Neutrophil (primary cell): ENCODE data around the gene EYA3.

ENCODE experiments used
- H3K27ac ChIP-seq: fragments of 200-600 bp; sonication (generic); 2 replicates; pipeline ENCODE4 v1.5.1; 2016; ENCODE audit warnings: mild to moderate bottlenecking, moderate library complexity
- H3K27me3 ChIP-seq: fragments of 200-600 bp; sonication (generic); 2 replicates; pipeline ENCODE4 v1.6.0; 2016; ENCODE audit warnings: mild to moderate bottlenecking
- H3K36me3 ChIP-seq: fragments of 200-600 bp; sonication (generic); 2 replicates; pipeline ENCODE4 v1.5.1; 2017
- H3K4me1 ChIP-seq, 2 experiments: fragments of 200-600 bp in 1 of 2; sonication (generic) in 1 of 2; 1 replicate in 1 of 2; 2 replicates in 1 of 2; pipeline versions ENCODE4 v1.5.1 to v1.6.1; 2013 to 2016; ENCODE audit warnings: low read depth in 1 of 2, low read length in 1 of 2, mild to moderate bottlenecking in 1 of 2, moderate library complexity in 1 of 2; ENCODE audit not compliant: control insufficient read depth in 1 of 2, insufficient read depth in 1 of 2
- H3K4me3 ChIP-seq, 2 experiments: fragments of 200-600 bp in 1 of 2; sonication (generic) in 1 of 2; 1 replicate in 1 of 2; 2 replicates in 1 of 2; pipeline ENCODE4 v1.5.1; 2013 to 2016; ENCODE audit warnings: low read depth in 1 of 2, low read length in 1 of 2, mild to moderate bottlenecking in 1 of 2, moderate library complexity in 1 of 2
- H3K9me3 ChIP-seq: fragments of 200-600 bp; sonication (generic); 2 replicates; pipeline ENCODE4 v1.5.1; 2016
- TF ChIP-seq, protein P1 (sequence below): fragments of 200-600 bp; sonication (generic); IDR thresholded peaks from 2 replicates; pipeline ENCODE4 v1.5.1; 2016; ENCODE audit warnings: antibody characterized with exemption

EYA3 gene

DNA sequence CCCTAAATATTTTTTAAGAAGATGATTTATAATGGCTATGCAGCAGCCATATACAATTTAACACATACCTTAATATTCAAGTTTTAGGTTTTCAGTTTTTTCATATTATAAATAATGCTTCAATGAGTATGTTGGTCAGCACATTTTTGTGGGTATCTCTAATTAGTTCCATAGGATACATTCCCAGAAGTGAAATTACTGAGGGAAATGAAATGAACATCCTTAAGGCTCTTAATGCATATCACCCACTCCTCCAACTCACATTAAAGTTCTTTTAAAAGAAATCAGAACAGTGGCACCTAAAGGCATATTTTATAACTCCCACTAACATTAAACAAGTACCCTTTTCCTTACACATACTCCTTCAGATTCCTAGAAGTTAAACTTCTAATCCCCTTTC, 56.1 kb downstream of the EYA3 start:
- TF ChIP-seq, protein P1, sequence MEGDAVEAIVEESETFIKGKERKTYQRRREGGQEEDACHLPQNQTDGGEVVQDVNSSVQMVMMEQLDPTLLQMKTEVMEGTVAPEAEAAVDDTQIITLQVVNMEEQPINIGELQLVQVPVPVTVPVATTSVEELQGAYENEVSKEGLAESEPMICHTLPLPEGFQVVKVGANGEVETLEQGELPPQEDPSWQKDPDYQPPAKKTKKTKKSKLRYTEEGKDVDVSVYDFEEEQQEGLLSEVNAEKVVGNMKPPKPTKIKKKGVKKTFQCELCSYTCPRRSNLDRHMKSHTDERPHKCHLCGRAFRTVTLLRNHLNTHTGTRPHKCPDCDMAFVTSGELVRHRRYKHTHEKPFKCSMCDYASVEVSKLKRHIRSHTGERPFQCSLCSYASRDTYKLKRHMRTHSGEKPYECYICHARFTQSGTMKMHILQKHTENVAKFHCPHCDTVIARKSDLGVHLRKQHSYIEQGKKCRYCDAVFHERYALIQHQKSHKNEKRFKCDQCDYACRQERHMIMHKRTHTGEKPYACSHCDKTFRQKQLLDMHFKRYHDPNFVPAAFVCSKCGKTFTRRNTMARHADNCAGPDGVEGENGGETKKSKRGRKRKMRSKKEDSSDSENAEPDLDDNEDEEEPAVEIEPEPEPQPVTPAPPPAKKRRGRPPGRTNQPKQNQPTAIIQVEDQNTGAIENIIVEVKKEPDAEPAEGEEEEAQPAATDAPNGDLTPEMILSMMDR = no peak
- no peaks in the 10 kb centered on the region for H3K4me1 ChIP-seq
- H3K27me3 ChIP-seq = no peaks in the 10 kb centered on the region
- H3K27ac ChIP-seq = no peak overlapping the region
- H3K36me3 ChIP-seq = peaks cover 25% of the 10 kb centered on the region
- H3K4me3 ChIP-seq = no peak overlapping the region
- H3K9me3 ChIP-seq = no peaks in the 10 kb centered on the region

DNA sequence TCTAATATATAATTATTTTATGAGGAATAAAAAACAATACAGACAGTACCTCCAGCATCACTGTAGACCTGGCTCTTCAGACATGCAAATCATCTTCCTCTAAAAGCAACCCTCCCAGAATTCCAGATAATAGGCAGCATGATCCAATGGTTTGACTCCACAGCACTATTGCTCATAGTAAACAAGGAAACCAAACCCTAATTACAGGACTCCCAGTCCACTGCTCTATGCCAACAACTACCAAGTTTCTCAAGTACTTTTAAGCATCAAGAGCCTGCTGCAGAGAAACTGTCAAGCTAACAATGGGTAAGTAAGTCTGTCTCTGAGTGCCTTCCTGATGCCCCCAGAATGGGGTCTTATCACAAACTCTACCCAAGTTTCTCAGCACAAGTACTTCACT, 57.2 kb downstream of the EYA3 start:
- no peaks in the 10 kb centered on the region for H3K27me3 ChIP-seq
- TF ChIP-seq, protein P1 = no peak
- H3K4me1 ChIP-seq = no peaks in the 10 kb centered on the region
- peaks cover 25% of the 10 kb centered on the region for H3K36me3 ChIP-seq
- H3K4me3 ChIP-seq = no peak overlapping the region
- H3K9me3 ChIP-seq = no peaks in the 10 kb centered on the region
- no peak overlapping the region for H3K27ac ChIP-seq

DNA sequence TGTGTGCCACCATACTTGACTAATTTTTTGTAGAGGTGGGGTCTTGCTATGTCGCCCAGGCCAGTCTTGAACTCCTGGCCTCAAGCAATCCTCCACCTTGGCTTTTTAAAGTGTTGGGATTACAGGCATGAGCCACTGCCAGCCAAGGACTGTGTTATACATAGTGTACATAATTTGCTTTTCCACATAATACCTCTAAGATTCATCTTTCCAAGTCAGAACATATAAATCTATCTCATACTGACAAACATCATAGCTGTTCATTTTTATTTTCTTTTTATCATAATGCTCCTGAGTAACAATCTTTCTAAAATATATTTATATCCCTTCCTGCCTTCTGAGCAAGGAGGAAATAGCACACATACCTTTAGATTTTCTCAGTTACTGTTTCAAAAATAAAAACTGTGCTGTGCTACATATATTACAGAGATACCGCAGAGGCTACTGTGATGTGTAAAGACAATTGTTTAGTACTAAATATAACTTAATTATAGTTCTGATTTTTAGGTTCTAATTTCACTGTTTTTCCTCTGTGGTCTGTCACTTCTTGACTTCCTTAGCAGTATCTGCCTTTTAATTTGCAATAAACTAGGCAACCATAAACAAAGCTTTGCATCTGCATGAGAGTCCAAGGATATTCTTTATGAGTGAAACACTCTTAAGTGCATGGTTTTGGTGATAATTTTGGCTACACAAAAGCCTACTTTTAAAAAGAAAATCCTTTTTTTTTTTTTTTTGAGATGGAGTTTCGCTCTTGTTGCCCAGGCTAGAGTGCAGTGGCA, 59.3 kb downstream of the EYA3 start:
- TF ChIP-seq, protein P1 = no peak
- Histone ChIP-seq H3K4me1 (no peaks in the 10 kb centered on the region), H3K9me3 (no peaks in the 10 kb centered on the region), H3K4me3 (no peak overlapping the region), H3K36me3 (peaks cover 15% of the 10 kb centered on the region), H3K27ac (no peak overlapping the region), H3K27me3 (no peaks in the 10 kb centered on the region)

DNA sequence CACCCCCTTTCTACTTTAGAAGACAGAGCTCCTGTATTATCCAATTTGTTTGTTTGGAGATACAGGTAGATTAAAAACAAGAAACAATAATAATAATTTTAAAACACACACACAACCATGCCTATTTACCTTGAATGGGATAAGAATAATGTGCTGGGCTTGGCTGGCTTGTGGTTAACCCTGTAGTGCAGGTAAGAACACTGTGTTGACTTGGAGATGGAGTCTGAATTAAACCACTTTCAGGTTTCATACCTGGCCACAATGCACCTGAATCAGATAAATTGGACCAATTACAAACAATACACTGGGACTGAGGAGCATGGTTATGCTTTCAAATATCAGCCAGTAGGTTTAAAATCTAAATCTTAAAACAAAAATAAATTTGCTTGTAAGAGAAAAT, 60.8 kb downstream of the EYA3 start:
- H3K4me3 ChIP-seq = no peak overlapping the region
- TF ChIP-seq, protein P1 = no peak
- H3K9me3 ChIP-seq = no peaks in the 10 kb centered on the region
- H3K27me3 ChIP-seq = no peaks in the 10 kb centered on the region
- peaks cover 17% of the 10 kb centered on the region for H3K36me3 ChIP-seq
- H3K4me1 ChIP-seq = no peaks in the 10 kb centered on the region
- no peak overlapping the region for H3K27ac ChIP-seq

DNA sequence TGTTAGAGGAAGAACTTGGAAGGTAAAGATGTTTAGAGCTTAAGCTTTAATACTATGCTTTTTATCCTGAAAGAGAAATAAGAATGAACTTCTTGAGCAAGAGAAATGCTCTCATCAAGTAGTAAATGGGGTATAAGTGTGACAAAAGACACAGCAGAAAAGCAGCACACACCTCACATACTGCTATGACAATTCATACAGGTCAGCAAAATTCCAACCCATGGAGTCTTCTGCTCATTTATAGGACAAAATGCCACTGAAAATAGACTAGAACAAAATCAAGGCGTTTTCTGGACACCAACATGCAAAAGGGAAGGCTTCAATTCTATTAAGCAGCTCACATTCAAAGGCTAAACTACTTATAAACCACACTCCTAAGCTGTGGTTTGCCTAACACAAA, 61.2 kb downstream of the EYA3 start:
- TF ChIP-seq, protein P1 = no peak
- no peaks in the 10 kb centered on the region for H3K9me3 ChIP-seq
- peaks cover 20% of the 10 kb centered on the region for H3K36me3 ChIP-seq
- H3K4me1 ChIP-seq = no peaks in the 10 kb centered on the region
- H3K27me3 ChIP-seq = no peaks in the 10 kb centered on the region
- H3K4me3 ChIP-seq = no peak overlapping the region
- H3K27ac ChIP-seq = no peak overlapping the region
